Activated naive CD4-positive, alpha-beta T cell treated with Interleukin-2 at 50 U/mL for 16 hours (primary cell): ENCODE data around the gene PPM1F.

Source experiments
- DNase-seq: peaks from one replicate; pipeline ENCODE4 v3.0.0-alpha.2; 2020

Gene PPM1F

GRCh38 chr22:21938906-21939305 lies 13.7 kb downstream of the PPM1F start:
- DNase-seq: no peak

GRCh38 chr22:21938071-21938822 lies 14.4 kb downstream of the PPM1F start:
- DNase-seq: peak; percentile 91

GRCh38 chr22:21937821-21938070 lies 14.9 kb downstream of the PPM1F start:
- DNase-seq: no peak

- no peak for DNase-seq
These were observed 15.4 kb downstream of the PPM1F start for GRCh38 chr22:21937041-21937820.

GRCh38 chr22:21936151-21936775 lies 16.4 kb downstream of the PPM1F start:
- DNase-seq: no peak

- DNase-seq: no peak
These were observed 18.7 kb downstream of the PPM1F start for GRCh38 chr22:21933910-21934309.

- DNase-seq: no peak
These were observed 19.2 kb downstream of the PPM1F start for GRCh38 chr22:21933413-21933812.

GRCh38 chr22:21932347-21932746 lies 20.3 kb downstream of the PPM1F start:
- DNase-seq: no peak

GRCh38 chr22:21931056-21931455 lies 21.6 kb downstream of the PPM1F start:
- DNase-seq: no peak

- no peak for DNase-seq
These were observed 23.4 kb downstream of the PPM1F start for GRCh38 chr22:21929253-21929652.

GRCh38 chr22:21928048-21928447 lies 24.6 kb downstream of the PPM1F start:
- DNase-seq: no peak

- DNase-seq: no peak
These were observed 25.3 kb downstream of the PPM1F start for GRCh38 chr22:21927174-21927823.

- DNase-seq: no peak
These were observed 25.9 kb downstream of the PPM1F start for GRCh38 chr22:21926728-21927127.

GRCh38 chr22:21923163-21923561 lies 29.5 kb downstream of the PPM1F start:
- no peak for DNase-seq

GRCh38 chr22:21922370-21923162 lies 30.1 kb downstream of the PPM1F start:
- no peak for DNase-seq

- no peak for DNase-seq
These were observed 30.9 kb downstream of the PPM1F start for GRCh38 chr22:21921729-21922128.

- no peak for DNase-seq
These were observed 31.4 kb downstream of the PPM1F start for GRCh38 chr22:21921184-21921721.

GRCh38 chr22:21920341-21921183 lies 32.1 kb downstream of the PPM1F start:
- no peak for DNase-seq

- no peak for DNase-seq
These were observed 32.9 kb downstream of the PPM1F start for GRCh38 chr22:21919526-21920307.

- no peak for DNase-seq
These were observed 34.0 kb downstream of the PPM1F start for GRCh38 chr22:21918466-21919185.
